DND-41 (cell line): ENCODE measurements around the gene KRTAP5-6.

Experiments used
- EZH2 ChIP-seq: IDR thresholded peaks from 3 replicates; pipeline ENCODE4 v1.6.1; 2012; ENCODE audit warnings: borderline replicate concordance, low read depth, mild to moderate bottlenecking, moderate library complexity, low read length, inconsistent platforms; ENCODE audit not compliant: severe bottlenecking
- TF ChIP-seq, protein P1 (sequence below): IDR thresholded peaks from 2 replicates; pipeline ENCODE4 v1.5.1; 2012; ENCODE audit warnings: borderline replicate concordance, low read length, moderate library complexity, mild to moderate bottlenecking; ENCODE audit not compliant: poor library complexity, severe bottlenecking; ENCODE audit errors: extremely low read depth

GRCh38 chr11:1695548-1696108 is 1.4 kb upstream of the KRTAP5-6 start:
- TF ChIP-seq, protein P1, sequence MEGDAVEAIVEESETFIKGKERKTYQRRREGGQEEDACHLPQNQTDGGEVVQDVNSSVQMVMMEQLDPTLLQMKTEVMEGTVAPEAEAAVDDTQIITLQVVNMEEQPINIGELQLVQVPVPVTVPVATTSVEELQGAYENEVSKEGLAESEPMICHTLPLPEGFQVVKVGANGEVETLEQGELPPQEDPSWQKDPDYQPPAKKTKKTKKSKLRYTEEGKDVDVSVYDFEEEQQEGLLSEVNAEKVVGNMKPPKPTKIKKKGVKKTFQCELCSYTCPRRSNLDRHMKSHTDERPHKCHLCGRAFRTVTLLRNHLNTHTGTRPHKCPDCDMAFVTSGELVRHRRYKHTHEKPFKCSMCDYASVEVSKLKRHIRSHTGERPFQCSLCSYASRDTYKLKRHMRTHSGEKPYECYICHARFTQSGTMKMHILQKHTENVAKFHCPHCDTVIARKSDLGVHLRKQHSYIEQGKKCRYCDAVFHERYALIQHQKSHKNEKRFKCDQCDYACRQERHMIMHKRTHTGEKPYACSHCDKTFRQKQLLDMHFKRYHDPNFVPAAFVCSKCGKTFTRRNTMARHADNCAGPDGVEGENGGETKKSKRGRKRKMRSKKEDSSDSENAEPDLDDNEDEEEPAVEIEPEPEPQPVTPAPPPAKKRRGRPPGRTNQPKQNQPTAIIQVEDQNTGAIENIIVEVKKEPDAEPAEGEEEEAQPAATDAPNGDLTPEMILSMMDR = no peak
- TF ChIP-seq EZH2 = no peak
